Right lobe of liver (tissue), 4 donors: ENCODE measurements around the gene PSMD5.

ENCODE experiments used
- CTCF ChIP-seq, 4 donors: fragments of 200-600 bp in 3 of 4; fragments of 450-650 bp in 1 of 4; IDR thresholded peaks; one replicate each; pipeline versions ENCODE4 v1.5.1 to v1.8.0; 2016 to 2022; ENCODE audit warnings: antibody characterized with exemption in 4 of 4, mild to moderate bottlenecking in 2 of 4
- POLR2A ChIP-seq: fragments of 450-650 bp; IDR thresholded peaks from one replicate; pipeline ENCODE4 v1.6.1; 2017; ENCODE audit warnings: antibody characterized with exemption, mild to moderate bottlenecking
- donor health status: DM: no; HTN: no; CAD: no.
- donor health status: DM: no; HTN: no; CAD: no.
- donor health status: DM: no; HTN: yes; CAD: no.

GRCh38 chr9:120773256-120773655, 69.5 kb downstream of the PSMD5 start:
- no peak for TF ChIP-seq CTCF (IDR thresholded peaks at IDR 0.05)
- TF ChIP-seq POLR2A, result no peak
